Duodenal mucosa (tissue), 2 donors: ENCODE data around the gene LMTK2.
"Not testable (repeated sequence)": the region's sequence is repeated elsewhere in the genome, so short reads cannot be mapped to it uniquely, and the experiment has no call there.

ENCODE experiments used
- H3K27ac ChIP-seq: one replicate; pipeline ENCODE4 v1.7.0; 2013; ENCODE audit warnings: low read depth, low read length
- H3K27me3 ChIP-seq, 2 donors: one replicate each; pipeline ENCODE4 v1.7.0; 2013; ENCODE audit warnings: low read length in 2 of 2, control low read depth in 1 of 2; ENCODE audit not compliant: insufficient read depth in 2 of 2, control insufficient read depth in 1 of 2
- H3K36me3 ChIP-seq, 2 donors: one replicate each; pipeline ENCODE4 v1.7.0; 2013; ENCODE audit warnings: low read length in 2 of 2, control low read depth in 1 of 2; ENCODE audit not compliant: insufficient read depth in 2 of 2, control insufficient read depth in 1 of 2
- H3K4me1 ChIP-seq, 2 donors: one replicate each; pipeline ENCODE4 v1.7.0; 2013; ENCODE audit warnings: low read length in 2 of 2, control low read depth in 1 of 2; ENCODE audit not compliant: insufficient read depth in 2 of 2, control insufficient read depth in 1 of 2
- H3K4me3 ChIP-seq, 2 donors: one replicate each; pipeline ENCODE4 v1.7.0; 2013; ENCODE audit warnings: low read length in 2 of 2, low read depth in 1 of 2
- H3K9ac ChIP-seq, 2 donors: one replicate each; pipeline ENCODE4 v1.7.0; 2013; ENCODE audit warnings: low read length in 2 of 2, low read depth in 1 of 2
- H3K9me3 ChIP-seq, 2 donors: one replicate each; pipeline ENCODE4 v1.7.0; 2013; ENCODE audit warnings: low read length in 2 of 2, control low read depth in 1 of 2; ENCODE audit not compliant: control insufficient read depth in 1 of 2

Gene LMTK2

DNA sequence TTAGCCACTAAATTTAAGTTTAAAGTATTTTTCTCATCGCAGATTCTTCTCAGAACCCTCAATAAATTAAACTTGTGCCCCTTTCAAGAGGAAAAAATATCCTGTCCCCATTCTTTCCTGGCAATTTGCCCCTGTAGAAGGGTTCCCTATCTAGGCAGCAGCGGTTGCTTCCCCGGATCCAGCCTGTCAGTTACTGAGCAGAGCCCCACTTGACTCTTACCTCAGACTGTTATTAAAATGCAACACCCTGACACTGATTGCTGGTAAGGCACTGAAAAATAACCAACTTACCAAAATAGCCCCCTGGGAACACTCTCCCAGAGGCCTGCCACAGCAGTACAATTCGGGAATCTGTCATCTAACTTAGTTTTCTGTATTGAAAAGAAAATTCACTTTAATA lies 13.9 kb downstream of the LMTK2 start:
- H3K27ac ChIP-seq: no peak overlapping the region
- no peak overlapping the region for H3K9ac ChIP-seq
- H3K4me1 ChIP-seq: peaks cover 10 to 13% of the 10 kb centered on the region in 2 donors
- H3K4me3 ChIP-seq: no peak overlapping the region
- H3K36me3 ChIP-seq: no peaks in the 10 kb centered on the region
- H3K27me3 ChIP-seq: no peaks in the 10 kb centered on the region
- H3K9me3 ChIP-seq: no peaks in the 10 kb centered on the region

DNA sequence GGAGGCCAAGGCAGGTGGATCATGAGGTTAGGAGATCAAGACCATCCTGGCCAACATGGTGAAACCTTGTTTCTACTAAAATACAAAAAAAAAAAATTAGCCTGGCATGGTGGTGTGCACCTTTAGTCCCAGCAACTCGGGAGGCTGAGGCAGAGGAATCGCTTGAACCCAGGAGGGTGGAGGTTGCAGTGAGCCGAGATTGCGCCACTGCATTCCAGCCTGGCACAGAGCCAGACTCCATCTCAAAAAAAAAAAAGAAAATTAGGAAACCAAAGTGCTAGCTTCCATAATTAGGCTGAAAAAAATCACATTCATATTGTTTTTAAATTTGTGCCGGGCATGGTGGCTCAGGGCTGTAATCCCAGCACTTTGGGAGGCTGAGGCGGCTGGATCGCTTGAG lies 14.7 kb downstream of the LMTK2 start:
- peaks cover 10 to 13% of the 10 kb centered on the region in 2 donors for H3K4me1 ChIP-seq
- H3K36me3 ChIP-seq, H3K27ac ChIP-seq: not testable (repeated sequence)

DNA sequence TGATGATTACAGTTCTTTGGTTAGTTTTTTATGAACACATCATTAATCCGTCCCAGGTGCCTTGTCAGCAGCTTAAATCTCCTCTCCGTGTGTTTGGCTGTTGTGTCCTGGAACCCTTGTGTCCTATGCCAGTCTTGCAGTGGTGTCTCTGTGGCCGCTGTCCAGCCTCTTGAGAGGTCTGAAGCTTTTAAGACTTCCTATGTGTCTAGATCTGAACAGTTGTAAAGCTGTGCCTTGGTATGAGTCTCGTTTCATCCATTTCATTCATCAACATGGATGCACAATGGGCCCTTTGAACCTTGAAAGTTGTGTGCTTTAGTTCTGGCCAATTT lies 16.7 kb downstream of the LMTK2 start:
- no peaks in the 10 kb centered on the region for H3K9me3 ChIP-seq
- no peaks in the 10 kb centered on the region for H3K27me3 ChIP-seq
- no peak overlapping the region for H3K27ac ChIP-seq
- H3K36me3 ChIP-seq: no peaks in the 10 kb centered on the region
- H3K4me1 ChIP-seq: peaks cover 0 to 3% of the 10 kb centered on the region in 2 donors
- H3K4me3 ChIP-seq: no peak overlapping the region
- no peak overlapping the region for H3K9ac ChIP-seq

More for the DNA sequence above, 14.7 kb downstream of the LMTK2 start:
- not testable (repeated sequence) for H3K9ac ChIP-seq, H3K9me3 ChIP-seq, H3K4me3 ChIP-seq, H3K27me3 ChIP-seq

DNA sequence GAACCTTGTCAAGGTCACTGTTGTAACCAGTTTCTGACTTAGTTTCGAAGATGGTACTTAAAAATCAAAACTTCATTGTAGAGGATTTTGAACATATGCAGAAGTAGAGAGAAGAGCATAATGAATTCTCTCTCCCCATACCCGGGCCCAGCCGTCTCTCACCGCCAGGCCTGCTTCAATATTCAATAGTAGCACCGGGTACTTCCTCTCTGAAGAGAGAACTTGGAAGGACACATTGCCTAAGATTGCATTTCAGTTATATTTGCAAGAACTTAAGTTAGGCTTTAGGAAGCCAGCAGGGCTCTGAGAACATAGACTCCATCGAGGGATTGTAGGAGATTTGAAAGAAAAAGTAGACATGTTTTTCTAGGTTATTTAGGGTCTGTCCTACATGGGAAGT lies 19.1 kb downstream of the LMTK2 start:
- Histone ChIP-seq H3K9ac (no peak overlapping the region), H3K27ac (no peak overlapping the region), H3K36me3 (no peaks in the 10 kb centered on the region), H3K9me3 (no peaks in the 10 kb centered on the region), H3K27me3 (no peaks in the 10 kb centered on the region), H3K4me1 (peaks cover 0 to 8% of the 10 kb centered on the region in 2 donors), H3K4me3 (no peak overlapping the region)

DNA sequence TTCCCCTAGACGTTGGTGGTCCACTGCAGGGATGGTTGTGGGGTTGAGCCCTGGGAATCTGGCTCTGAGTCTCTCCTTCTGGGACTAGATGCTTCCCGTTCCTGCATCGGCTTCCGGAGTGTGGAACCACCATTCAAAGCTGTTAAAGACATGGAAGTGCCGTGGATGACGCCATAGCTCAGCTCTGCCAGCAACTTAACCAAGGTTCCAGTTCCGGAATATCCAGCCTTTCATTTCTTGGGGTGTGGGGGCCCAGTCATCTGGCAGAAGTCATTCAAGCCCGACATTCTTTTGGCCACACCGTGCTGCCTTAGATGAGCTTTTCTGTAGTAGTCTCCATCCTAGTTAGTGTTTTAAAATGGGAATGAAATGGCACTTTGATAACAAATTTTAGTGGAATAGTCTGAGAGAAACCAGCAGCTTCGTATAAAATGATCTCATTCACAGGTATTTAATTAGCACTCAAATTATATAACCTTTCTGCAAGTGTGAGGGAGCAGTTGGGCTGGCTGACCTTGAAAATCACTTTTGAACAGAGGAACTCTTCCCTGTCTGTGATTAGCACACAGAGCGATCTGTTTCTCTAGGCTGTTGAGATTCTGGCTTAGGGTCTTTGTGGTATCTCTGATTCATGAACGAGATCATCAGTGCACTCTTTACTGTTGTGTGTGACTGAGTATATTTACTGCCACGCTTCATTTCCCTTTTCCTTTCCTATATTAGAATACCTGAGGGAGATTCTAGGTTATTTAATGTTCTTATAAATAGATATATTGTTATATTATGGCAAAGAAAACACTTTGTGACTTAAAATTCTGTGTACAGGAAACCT lies 19.9 kb downstream of the LMTK2 start:
- Histone ChIP-seq H3K27ac (no peak overlapping the region), H3K4me1 (peaks cover 5 to 16% of the 10 kb centered on the region in 2 donors), H3K9me3 (no peaks in the 10 kb centered on the region), H3K27me3 (no peaks in the 10 kb centered on the region), H3K9ac (no peak overlapping the region), H3K4me3 (no peak overlapping the region), H3K36me3 (no peaks in the 10 kb centered on the region)

DNA sequence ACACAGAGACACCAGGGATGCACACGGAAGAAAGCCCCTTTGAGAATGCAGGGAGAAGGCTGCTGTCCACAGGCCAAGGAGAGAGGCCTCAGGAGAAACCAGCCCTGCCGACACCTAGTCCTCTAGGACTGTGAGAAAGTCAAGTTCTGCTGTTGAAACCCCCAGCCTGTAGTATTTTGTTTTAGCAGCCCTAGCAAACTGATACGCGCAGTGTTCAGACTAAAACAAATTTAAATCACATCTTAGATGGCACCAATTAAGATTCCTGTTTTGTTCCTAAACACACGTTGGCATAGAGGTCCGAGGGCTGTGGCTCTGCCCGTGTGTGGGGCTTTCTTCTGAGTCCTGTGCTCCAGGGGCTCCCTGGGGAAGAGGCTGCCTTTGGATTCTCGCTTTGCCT lies 21.7 kb downstream of the LMTK2 start:
- Histone ChIP-seq H3K4me1 (peaks cover 23 to 31% of the 10 kb centered on the region in 2 donors), H3K27ac (no peak overlapping the region), H3K36me3 (no peaks in the 10 kb centered on the region), H3K9me3 (no peaks in the 10 kb centered on the region), H3K9ac (no peak overlapping the region), H3K4me3 (no peak overlapping the region), H3K27me3 (no peaks in the 10 kb centered on the region)

DNA sequence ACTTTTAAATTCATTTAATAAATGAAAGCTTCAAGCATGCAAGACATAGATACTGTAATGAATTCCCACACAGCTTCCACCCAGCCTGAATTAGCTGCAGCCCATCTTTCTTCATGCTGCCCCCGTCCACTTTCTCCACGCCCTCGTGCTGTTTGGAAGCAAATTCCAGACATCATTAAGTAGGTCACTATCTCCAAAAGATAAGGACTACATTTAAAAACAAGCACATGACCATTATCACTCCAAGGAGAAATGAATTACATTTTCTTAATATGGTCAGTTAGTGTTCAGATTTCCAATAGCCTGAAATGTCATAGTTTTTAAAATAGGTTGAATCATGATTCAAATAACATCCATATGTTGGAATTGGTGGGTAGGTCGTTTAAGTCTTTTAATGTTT lies 24.3 kb downstream of the LMTK2 start:
- Histone ChIP-seq H3K27me3 (no peaks in the 10 kb centered on the region), H3K36me3 (no peaks in the 10 kb centered on the region), H3K27ac (peak overlapping the region; percentile 62), H3K4me1 (peaks cover 32 to 49% of the 10 kb centered on the region in 2 donors), H3K9me3 (no peaks in the 10 kb centered on the region), H3K9ac (no peak overlapping the region), H3K4me3 (peak overlapping the region in 1 of 2 donors; percentile 53)

DNA sequence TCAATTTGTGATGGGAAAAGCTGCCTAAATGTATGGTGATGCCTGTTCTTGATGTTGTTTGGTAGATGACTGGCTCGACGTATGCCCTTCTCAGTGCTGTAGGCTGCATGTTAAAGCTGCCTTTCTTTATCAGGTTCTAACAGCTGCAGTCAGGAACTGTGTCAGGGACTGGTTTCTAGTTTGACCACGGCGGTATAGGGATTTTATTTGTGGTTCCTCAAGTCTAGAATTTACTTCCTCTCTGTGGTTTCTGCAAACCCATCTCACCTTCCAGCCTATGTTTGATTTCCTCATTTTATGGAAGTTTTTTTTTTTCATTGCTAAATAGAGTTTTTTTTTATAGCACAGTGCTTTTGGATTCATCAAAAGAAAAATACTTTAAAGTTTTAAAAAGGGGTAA lies 26.5 kb downstream of the LMTK2 start:
- Histone ChIP-seq H3K4me1 (peaks cover 39 to 57% of the 10 kb centered on the region in 2 donors), H3K9me3 (no peaks in the 10 kb centered on the region), H3K27ac (no peak overlapping the region), H3K4me3 (peak overlapping the region; percentile 22 to 38), H3K9ac (peak overlapping the region; percentile 9), H3K27me3 (no peaks in the 10 kb centered on the region), H3K36me3 (peaks cover 0 to 12% of the 10 kb centered on the region in 2 donors)

DNA sequence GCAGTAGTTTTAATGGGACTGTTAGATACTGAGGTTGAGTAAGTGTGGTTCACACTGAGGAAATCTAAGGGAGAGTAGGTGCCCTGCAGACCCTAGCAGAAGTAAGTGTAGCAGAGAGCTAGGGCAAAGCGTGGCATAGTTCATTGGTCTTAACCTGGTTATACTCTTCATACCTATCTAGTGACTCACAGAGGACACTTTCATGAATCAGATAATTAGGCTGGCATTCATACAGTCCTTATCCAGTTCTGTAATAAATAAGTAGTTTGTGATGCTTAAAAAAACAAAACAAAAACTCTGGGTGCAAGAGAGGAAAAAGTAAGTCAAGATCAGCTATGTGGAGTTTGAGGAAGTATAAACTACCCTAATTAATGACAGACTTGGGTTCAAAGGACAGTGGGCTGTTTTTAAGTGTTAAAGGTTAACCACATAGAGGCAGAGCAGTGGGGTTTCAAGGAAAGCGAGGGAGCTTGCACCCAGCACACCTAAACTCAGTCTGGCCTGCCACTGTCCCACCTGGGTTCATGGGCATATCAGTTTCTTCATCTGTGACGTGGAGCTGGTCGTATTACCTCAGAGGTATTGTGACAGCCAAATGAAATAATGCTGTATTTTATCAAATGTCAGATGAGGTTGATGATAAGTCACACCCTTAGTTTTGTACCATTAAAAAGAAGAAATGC lies 27.1 kb downstream of the LMTK2 start:
- Histone ChIP-seq H3K27me3 (no peaks in the 10 kb centered on the region), H3K9ac (peak overlapping the region in 1 of 2 donors; percentile 9), H3K4me3 (peak overlapping the region; percentile 18 to 38), H3K36me3 (peaks cover 6 to 17% of the 10 kb centered on the region in 2 donors), H3K9me3 (no peaks in the 10 kb centered on the region), H3K27ac (no peak overlapping the region), H3K4me1 (peaks cover 39 to 57% of the 10 kb centered on the region in 2 donors)

DNA sequence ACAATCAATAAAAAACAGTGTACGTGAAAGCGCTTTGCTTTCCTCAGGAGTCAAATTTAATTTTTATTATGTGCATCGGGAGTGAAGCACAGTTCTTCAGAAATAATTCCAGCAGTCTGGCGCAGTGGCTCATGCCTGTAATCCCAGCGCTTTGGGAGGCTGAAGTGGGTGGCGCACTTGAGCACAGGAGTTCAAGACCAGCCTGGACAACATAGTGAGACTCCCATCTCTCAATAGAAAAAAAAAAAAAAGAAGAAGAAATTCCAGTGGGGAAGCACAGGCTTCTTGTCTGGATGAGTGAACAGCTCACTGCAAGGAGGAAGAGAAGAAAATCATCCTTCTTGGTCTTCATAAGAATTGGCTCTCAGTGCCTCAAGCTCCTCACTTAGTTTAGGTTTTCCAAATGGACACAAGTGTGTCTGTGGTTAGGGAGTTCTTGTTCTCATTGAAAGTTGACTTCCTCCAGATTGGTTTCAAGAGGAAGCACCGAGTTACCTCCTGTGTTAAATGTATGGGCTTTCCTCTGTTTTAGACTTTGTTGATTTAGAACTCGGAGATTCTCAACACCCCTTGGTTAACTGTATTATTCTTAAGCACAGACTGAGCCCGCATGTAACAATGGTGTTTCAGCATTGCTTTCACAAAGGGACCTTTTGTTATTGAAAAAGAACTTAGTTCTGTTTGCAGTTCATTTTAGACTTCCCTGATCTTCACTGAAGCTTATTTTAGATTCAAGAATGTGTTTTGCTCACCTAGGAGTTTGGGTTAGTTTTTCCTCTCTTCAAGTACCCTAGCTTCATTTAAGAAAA lies 28.0 kb downstream of the LMTK2 start:
- H3K4me1 ChIP-seq: peaks cover 39 to 57% of the 10 kb centered on the region in 2 donors
- H3K27me3 ChIP-seq: no peaks in the 10 kb centered on the region
- H3K27ac ChIP-seq: no peak overlapping the region
- no peak overlapping the region for H3K9ac ChIP-seq
- H3K9me3 ChIP-seq: no peaks in the 10 kb centered on the region
- peak overlapping the region in 1 of 2 donors; percentile 38 for H3K4me3 ChIP-seq
- peaks cover 6 to 26% of the 10 kb centered on the region in 2 donors for H3K36me3 ChIP-seq
